SK-N-SH treated with all-trans-retinoic acid at 6 μM for 48 hours (cell line): ENCODE measurements around the gene CD19.

Source experiments
- ATAC-seq: fragments of 200-7000 bp; cut with Tn5 transposase; 3 replicates; pipeline ENCODE4 v1.9.1; 2020; ENCODE audit warnings: mild to moderate bottlenecking, moderate library complexity
- ARNTL ChIP-seq: fragments of 450-650 bp; formaldehyde crosslinking; IDR thresholded peaks from 2 replicates; pipeline ENCODE4 v1.5.0; 2020; ENCODE audit warnings: low read depth, mild to moderate bottlenecking, moderate library complexity, borderline replicate concordance
- BACH2 ChIP-seq: fragments of 250-450 bp; sonication (Bioruptor Pico); IDR thresholded peaks from 2 replicates; pipeline ENCODE4 v1.9.0; 2021; ENCODE audit warnings: mild to moderate bottlenecking, borderline replicate concordance
- CREB5 ChIP-seq: fragments of 250-450 bp; sonication (Bioruptor Pico); IDR thresholded peaks from 2 replicates; pipeline ENCODE4 v1.5.1; 2020; ENCODE audit warnings: low read depth, mild to moderate bottlenecking, moderate library complexity
- CSRNP3 ChIP-seq: fragments of 250-450 bp; sonication (Bioruptor Pico); IDR thresholded peaks from 2 replicates; pipeline ENCODE4 v1.5.1; 2021; ENCODE audit warnings: mild to moderate bottlenecking, moderate library complexity
- ESRRG ChIP-seq: fragments of 250-450 bp; sonication (Bioruptor Pico); IDR thresholded peaks from 2 replicates; pipeline ENCODE4 v1.6.1; 2021; ENCODE audit warnings: mild to moderate bottlenecking
- GLIS3 ChIP-seq: fragments of 250-450 bp; sonication (Bioruptor Pico); IDR thresholded peaks from 2 replicates; pipeline ENCODE4 v1.5.0; 2020; ENCODE audit warnings: mild to moderate bottlenecking, moderate library complexity
- ISL1 ChIP-seq: fragments of 250-450 bp; sonication (Bioruptor Pico); IDR thresholded peaks from 2 replicates; pipeline ENCODE4 v2.1.2; 2022; ENCODE audit warnings: mild to moderate bottlenecking, moderate library complexity
- OSR1 ChIP-seq: fragments of 250-450 bp; sonication (Bioruptor Pico); IDR thresholded peaks from 2 replicates; pipeline ENCODE4 v1.8.0; 2022; ENCODE audit warnings: moderate library complexity, mild to moderate bottlenecking, inconsistent platforms
- PATZ1 ChIP-seq: fragments of 250-450 bp; sonication (Bioruptor Pico); IDR thresholded peaks from 2 replicates; pipeline ENCODE4 v1.8.0; 2020; ENCODE audit warnings: mild to moderate bottlenecking, moderate library complexity, borderline replicate concordance
- POU6F1 ChIP-seq: fragments of 250-450 bp; sonication (Bioruptor Pico); IDR thresholded peaks from 2 replicates; pipeline ENCODE4 v1.8.0; 2021; ENCODE audit warnings: low read depth, mild to moderate bottlenecking, moderate library complexity, borderline replicate concordance
- PPARA ChIP-seq: fragments of 250-450 bp; sonication (Bioruptor Pico); IDR thresholded peaks from 2 replicates; pipeline ENCODE4 v1.5.0; 2020; ENCODE audit warnings: mild to moderate bottlenecking, borderline replicate concordance
- RARB ChIP-seq: fragments of 250-450 bp; sonication (Bioruptor Pico); IDR thresholded peaks from 2 replicates; pipeline ENCODE4 v1.8.0; 2021; ENCODE audit warnings: mild to moderate bottlenecking, moderate library complexity
- SNAI2 ChIP-seq: fragments of 250-450 bp; sonication (Bioruptor Pico); IDR thresholded peaks from 2 replicates; pipeline ENCODE4 v1.5.0; 2020; ENCODE audit warnings: mild to moderate bottlenecking, moderate library complexity
- TCF4 ChIP-seq: fragments of 250-450 bp; sonication (Bioruptor Pico); IDR thresholded peaks from 2 replicates; pipeline ENCODE4 v1.8.0; 2021; ENCODE audit warnings: mild to moderate bottlenecking, moderate library complexity, borderline replicate concordance
- TOX ChIP-seq: fragments of 250-450 bp; sonication (Bioruptor Pico); IDR thresholded peaks from 2 replicates; pipeline ENCODE4 v1.8.0; 2021; ENCODE audit warnings: mild to moderate bottlenecking, moderate library complexity, borderline replicate concordance
- ZC3H10 ChIP-seq: fragments of 250-450 bp; sonication (Bioruptor Pico); IDR thresholded peaks from 2 replicates; pipeline ENCODE4 v1.5.1; 2021; ENCODE audit warnings: mild to moderate bottlenecking, moderate library complexity
- ZFP30 ChIP-seq: fragments of 450-650 bp; formaldehyde crosslinking; IDR thresholded peaks from 2 replicates; pipeline ENCODE4 v1.5.0; 2022; ENCODE audit warnings: mild to moderate bottlenecking, moderate library complexity
- ZNF70 ChIP-seq: fragments of 450-650 bp; formaldehyde crosslinking; IDR thresholded peaks from 2 replicates; pipeline ENCODE4 v1.5.0; 2020; ENCODE audit warnings: mild to moderate bottlenecking, moderate library complexity
- ZNF8 ChIP-seq: fragments of 450-650 bp; formaldehyde crosslinking; IDR thresholded peaks from 2 replicates; pipeline ENCODE4 v1.5.0; 2020; ENCODE audit warnings: mild to moderate bottlenecking, moderate library complexity

CD19 gene

GRCh38 chr16:28927815-28928214 is 4.0 kb upstream of the CD19 start (continued):
- TF ChIP-seq CREB5 (CRISPR knock-in tag): no peak
- TF ChIP-seq CSRNP3 (CRISPR knock-in tag): no peak
- TF ChIP-seq ESRRG (CRISPR knock-in tag): no peak
- TF ChIP-seq POU6F1 (CRISPR knock-in tag): no peak
- no peak for TF ChIP-seq GLIS3 (CRISPR knock-in tag)
- no peak for TF ChIP-seq ISL1 (CRISPR knock-in tag)

GRCh38 chr16:28930203-28930602 is 1.6 kb upstream of the CD19 start:
- TF ChIP-seq ZFP30 (no peak), ESRRG (CRISPR knock-in tag) (no peak), TCF4 (CRISPR knock-in tag) (no peak), SNAI2 (no peak), RARB (no peak), ISL1 (CRISPR knock-in tag) (no peak), ZC3H10 (CRISPR knock-in tag) (no peak)
- no peak for ATAC-seq

- no peak for TF ChIP-seq TOX (CRISPR knock-in tag)
- TF ChIP-seq ZNF70 (CRISPR knock-in tag): no peak
- TF ChIP-seq PPARA (CRISPR knock-in tag): no peak
- no peak for TF ChIP-seq TCF4 (CRISPR knock-in tag)
- no peak for TF ChIP-seq SNAI2
- no peak for TF ChIP-seq BACH2 (CRISPR knock-in tag)
- no peak for TF ChIP-seq ISL1 (CRISPR knock-in tag)
- TF ChIP-seq ARNTL (CRISPR knock-in tag): no peak
- TF ChIP-seq ESRRG (CRISPR knock-in tag): no peak
- no peak for TF ChIP-seq ZNF8 (CRISPR knock-in tag)
- no peak for TF ChIP-seq RARB
- TF ChIP-seq OSR1 (CRISPR knock-in tag): no peak
- ATAC-seq: no peak
Measured at GRCh38 chr16:28930652-28931051, 1.1 kb upstream of the CD19 start.

GRCh38 chr16:28932339-28933141 is 769 bp downstream of the CD19 start:
- TF ChIP-seq CREB5 (CRISPR knock-in tag): no peak
- TF ChIP-seq RARB: no peak
- TF ChIP-seq POU6F1 (CRISPR knock-in tag): no peak
- TF ChIP-seq ARNTL (CRISPR knock-in tag): no peak
- no peak for TF ChIP-seq PATZ1 (CRISPR knock-in tag)
- TF ChIP-seq BACH2 (CRISPR knock-in tag): no peak
- ATAC-seq: no peak
